ENCODE results near the gene ZNF557. TPM values are rescaled to one million over a fixed set of nuclear protein-coding genes. Genes with fewer than 3 reads are reported as not detected.
"Not testable (repeated sequence)": the region's sequence is repeated elsewhere in the genome, so short reads cannot be mapped to it uniquely, and the experiment has no call there.

Gene ZNF557
- 10 to 100 TPM in 1 of 6 donors, 1 to 10 TPM in 4, under 1 TPM in 1; 0.68 to 15.5 (median 5.0) TPM for polyA plus RNA-seq (ENCODE audit: low read depth in 6 of 6)

GRCh38 chr19:7069042-7069903 is at the start of gene ZNF557:
TSS of gene ZNF557 (plus strand) at chr19:7069703. CDS start at chr19:7075075, 5,372 bp downstream.
- ATAC-seq (ENCODE audit: low read depth in 2 of 2): peak; percentile 93
- peaks cover 10 to 15% (median 12%) of the 10 kb centered on the region in 3 donors for H3K4me1 Mint-ChIP-seq
- H3K27me3 Mint-ChIP-seq: no peaks in the 10 kb centered on the region

GRCh38 chr19:7021331-7021730 is 48.2 kb upstream of the ZNF557 start, which contains the start of gene MBD3L2B:
TSS of gene MBD3L2B (minus strand) at chr19:7021431. CDS start at chr19:7021397, 34 bp downstream.
- not testable (repeated sequence) for H3K4me3 Mint-ChIP-seq; H3K9me3 Mint-ChIP-seq; H3K27me3 Mint-ChIP-seq; H3K4me1 Mint-ChIP-seq; DNase-seq; H3K36me3 Mint-ChIP-seq; H3K27ac Mint-ChIP-seq; ATAC-seq (ENCODE audit: low read depth in 2 of 2)

More at GRCh38 chr19:7069042-7069903, at the start of gene ZNF557:
- Mint-ChIP-seq H3K9me3 (peaks cover 0 to 4% (median 0%) of the 10 kb centered on the region in 7 donors), H3K27ac (peak within 1 kb of the TSS; percentile 90 to 98 (median 94)), H3K4me3 (peak within 1 kb of the TSS; percentile 91 to 98 (median 98)), H3K36me3 (peaks cover 9 to 14% of the 10 kb centered on the region in 2 donors)
- peak; percentile 99 for DNase-seq

GRCh38 chr19:7028790-7029189 is 40.7 kb upstream of the ZNF557 start:
- ATAC-seq (ENCODE audit: low read depth in 2 of 2); DNase-seq; H3K27me3 Mint-ChIP-seq; H3K9me3 Mint-ChIP-seq; H3K4me1 Mint-ChIP-seq; H3K36me3 Mint-ChIP-seq; H3K4me3 Mint-ChIP-seq; H3K27ac Mint-ChIP-seq: not testable (repeated sequence)

- not testable (repeated sequence) for H3K27ac Mint-ChIP-seq; DNase-seq; H3K27me3 Mint-ChIP-seq; H3K36me3 Mint-ChIP-seq; H3K4me1 Mint-ChIP-seq; H3K9me3 Mint-ChIP-seq; ATAC-seq (ENCODE audit: low read depth in 2 of 2); H3K4me3 Mint-ChIP-seq
Measured at GRCh38 chr19:7030278-7030677, 39.2 kb upstream of the ZNF557 start, which contains the start of gene MBD3L5. TSS of gene MBD3L5 (plus strand) at chr19:7030578. CDS start at chr19:7030612, 34 bp downstream.

DNA sequence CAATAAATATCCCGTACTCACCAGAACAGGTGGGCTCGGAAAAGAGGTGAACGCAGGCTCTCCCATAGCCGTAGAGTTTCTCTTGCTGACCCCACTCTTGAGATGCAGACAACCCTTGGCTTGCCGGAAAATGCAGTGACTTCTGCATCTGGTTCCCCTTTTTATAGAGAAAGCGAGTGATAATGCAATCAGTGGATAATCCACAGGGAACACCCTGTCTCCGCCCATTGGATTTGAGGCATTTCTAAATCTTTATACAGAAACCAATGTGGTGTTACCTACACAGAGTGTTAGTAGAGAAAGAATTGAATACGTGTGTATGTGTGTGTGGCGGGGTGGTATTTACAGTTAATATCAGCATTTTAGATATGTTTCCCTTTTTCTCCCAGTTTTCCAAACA is 29.4 kb upstream of the ZNF557 start, which contains the start of gene MBD3L4:
Gene MBD3L4, minus strand, starts transcription at position 101 of the 400 bp plus-strand sequence. Its CDS starts 35 bp downstream, at position 66.
- H3K4me3 Mint-ChIP-seq; DNase-seq; H3K36me3 Mint-ChIP-seq; H3K27me3 Mint-ChIP-seq; H3K9me3 Mint-ChIP-seq; ATAC-seq (ENCODE audit: low read depth in 2 of 2); H3K27ac Mint-ChIP-seq; H3K4me1 Mint-ChIP-seq: not testable (repeated sequence)

- H3K4me1 Mint-ChIP-seq, H3K27ac Mint-ChIP-seq, DNase-seq: not testable (repeated sequence)
Measured at GRCh38 chr19:7041563-7041962, 27.9 kb upstream of the ZNF557 start.

GRCh38 chr19:7049021-7049420 is 20.5 kb upstream of the ZNF557 start, which contains the start of gene MBD3L2:
TSS of gene MBD3L2 (plus strand) at chr19:7049321. CDS start at chr19:7049374, 53 bp downstream.
- ATAC-seq (ENCODE audit: low read depth in 2 of 2); H3K27me3 Mint-ChIP-seq; H3K36me3 Mint-ChIP-seq; H3K27ac Mint-ChIP-seq; H3K4me1 Mint-ChIP-seq; H3K9me3 Mint-ChIP-seq; DNase-seq; H3K4me3 Mint-ChIP-seq: not testable (repeated sequence)

More at GRCh38 chr19:7041563-7041962, 27.9 kb upstream of the ZNF557 start:
- H3K27me3 Mint-ChIP-seq; H3K9me3 Mint-ChIP-seq; ATAC-seq (ENCODE audit: low read depth in 2 of 2); H3K4me3 Mint-ChIP-seq; H3K36me3 Mint-ChIP-seq: not testable (repeated sequence)

- not testable (repeated sequence) for DNase-seq; H3K36me3 Mint-ChIP-seq; H3K27me3 Mint-ChIP-seq; H3K9me3 Mint-ChIP-seq; H3K4me1 Mint-ChIP-seq; H3K4me3 Mint-ChIP-seq; ATAC-seq (ENCODE audit: low read depth in 2 of 2); H3K27ac Mint-ChIP-seq
Measured at GRCh38 chr19:7051421-7051820, 18.1 kb upstream of the ZNF557 start.

- H3K4me3 Mint-ChIP-seq, H3K27me3 Mint-ChIP-seq, H3K36me3 Mint-ChIP-seq: not testable (repeated sequence)
Measured at GRCh38 chr19:7052896-7053295, 16.6 kb upstream of the ZNF557 start.

DNA sequence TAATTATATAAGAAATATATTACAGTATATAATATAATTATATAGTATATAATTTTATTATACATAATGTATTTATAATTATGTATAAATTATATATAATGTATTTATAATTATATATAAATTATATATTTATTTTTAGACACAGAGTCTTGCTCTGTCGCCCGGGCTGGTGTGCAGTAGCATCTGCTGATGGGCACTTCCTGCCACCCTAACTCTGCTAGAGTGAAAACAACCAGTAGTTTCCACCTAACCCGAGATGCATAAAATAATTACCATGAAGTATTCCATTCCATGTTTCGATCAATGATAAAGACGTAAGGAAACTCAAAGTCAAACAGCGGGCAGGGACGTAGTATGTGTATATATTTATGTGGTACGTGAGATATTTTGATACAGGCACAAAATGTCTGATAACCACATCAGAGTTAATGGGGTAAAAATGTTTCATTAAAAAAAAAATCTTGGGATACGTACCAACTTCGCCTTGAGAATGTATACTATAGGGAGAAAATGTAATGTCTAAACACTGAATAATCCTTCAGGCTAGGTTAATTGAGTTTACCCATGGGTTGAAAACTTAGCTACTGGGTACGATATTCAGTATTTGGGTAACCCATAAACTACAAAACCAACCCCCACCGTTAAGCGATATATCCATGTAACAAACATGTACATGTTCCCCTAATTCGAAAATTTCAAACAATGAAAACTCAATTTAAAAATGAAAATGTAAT is 14.7 kb upstream of the ZNF557 start:
- H3K4me3 Mint-ChIP-seq; H3K9me3 Mint-ChIP-seq; H3K27me3 Mint-ChIP-seq; H3K4me1 Mint-ChIP-seq; H3K27ac Mint-ChIP-seq; H3K36me3 Mint-ChIP-seq; ATAC-seq (ENCODE audit: low read depth in 2 of 2); DNase-seq: not testable (repeated sequence)

More at GRCh38 chr19:7052896-7053295, 16.6 kb upstream of the ZNF557 start:
- H3K27ac Mint-ChIP-seq; H3K4me1 Mint-ChIP-seq; ATAC-seq (ENCODE audit: low read depth in 2 of 2); H3K9me3 Mint-ChIP-seq; DNase-seq: not testable (repeated sequence)

DNA sequence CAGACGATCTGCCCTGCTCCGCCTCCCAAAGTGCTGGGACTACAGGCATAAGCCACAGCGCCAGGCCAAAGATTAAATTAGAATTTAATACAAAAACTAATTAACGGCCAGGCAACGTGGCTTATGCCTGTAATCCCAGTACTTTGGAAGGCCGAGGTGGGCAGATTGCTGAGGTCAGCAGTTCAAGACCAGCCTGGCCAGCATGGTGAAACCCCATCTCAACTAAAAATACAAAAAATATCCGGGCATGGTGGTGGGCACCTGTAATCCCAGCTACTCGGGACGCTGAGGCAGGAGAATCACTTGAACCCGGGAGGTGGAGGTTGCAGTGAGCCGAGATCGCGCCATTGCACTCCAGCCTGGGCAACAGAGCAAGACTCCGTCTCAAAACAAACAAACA is 13.8 kb upstream of the ZNF557 start:
- H3K27me3 Mint-ChIP-seq: not testable (repeated sequence)

DNA sequence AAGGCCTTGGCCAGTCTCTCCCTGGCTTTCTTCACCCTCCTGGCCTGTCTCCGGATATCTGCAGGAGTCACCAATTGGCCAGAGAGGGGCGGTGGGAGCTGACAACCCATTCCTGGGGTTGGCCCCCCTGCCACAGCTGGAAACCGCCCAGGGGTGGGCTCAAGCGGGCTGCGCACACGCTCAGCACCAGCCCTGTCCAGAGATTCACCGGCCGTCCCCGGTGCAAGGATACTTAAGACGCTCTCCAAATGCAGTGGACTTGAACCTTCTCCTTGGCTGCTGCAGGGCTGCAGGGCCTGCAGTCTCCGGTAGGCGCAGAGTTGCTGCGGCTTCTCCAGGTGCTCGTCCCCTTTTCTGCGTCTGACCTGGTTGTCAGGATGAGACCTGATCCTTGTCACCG is 13.1 kb upstream of the ZNF557 start:
- not testable (repeated sequence) for H3K4me3 Mint-ChIP-seq; DNase-seq; H3K27ac Mint-ChIP-seq; H3K27me3 Mint-ChIP-seq; H3K4me1 Mint-ChIP-seq; H3K9me3 Mint-ChIP-seq; ATAC-seq (ENCODE audit: low read depth in 2 of 2); H3K36me3 Mint-ChIP-seq

More for the DNA sequence above, 13.8 kb upstream of the ZNF557 start:
- not testable (repeated sequence) for H3K4me3 Mint-ChIP-seq; DNase-seq; H3K27ac Mint-ChIP-seq; ATAC-seq (ENCODE audit: low read depth in 2 of 2); H3K36me3 Mint-ChIP-seq; H3K9me3 Mint-ChIP-seq; H3K4me1 Mint-ChIP-seq

GRCh38 chr19:7058576-7058975 is 10.9 kb upstream of the ZNF557 start, which contains the start of gene MBD3L3:
TSS of gene MBD3L3 (minus strand) at chr19:7058676. CDS start at chr19:7058605, 71 bp downstream.
- not testable (repeated sequence) for H3K27me3 Mint-ChIP-seq; H3K9me3 Mint-ChIP-seq; H3K4me3 Mint-ChIP-seq; ATAC-seq (ENCODE audit: low read depth in 2 of 2); H3K36me3 Mint-ChIP-seq; DNase-seq; H3K4me1 Mint-ChIP-seq; H3K27ac Mint-ChIP-seq
